HepG2 (cell line): Measurements from ENCODE around the gene AP5Z1. TPM values are rescaled to one million over a fixed set of nuclear protein-coding genes. Genes with fewer than 3 reads are reported as not detected.
A peak's percentile ranks its signal among the peaks of the same experiment; 100 is the strongest.

Source experiments
- FIP1L1 ChIP-seq: fragments of 200-400 bp; formaldehyde crosslinking; IDR thresholded peaks from 2 replicates; pipeline ENCODE4 v1.6.1; 2018; ENCODE audit warnings: low read depth, mild to moderate bottlenecking, low read length, moderate library complexity, borderline replicate concordance; ENCODE audit not compliant: insufficient read depth
- MAX ChIP-seq: IDR thresholded peaks from 2 replicates; pipeline ENCODE4 v1.6.1; 2012; ENCODE audit warnings: inconsistent platforms
- STAG1 ChIP-seq: sonication (generic); formaldehyde crosslinking; IDR thresholded peaks from 2 replicates; pipeline ENCODE4 v1.4.0; 2020; ENCODE audit warnings: missing genetic modification reagents
- TEAD3 ChIP-seq: optimal IDR thresholded peaks from 2 replicates; pipeline ENCODE3; 2016; ENCODE audit warnings: borderline replicate concordance
- ZBTB10 ChIP-seq: sonication (generic); formaldehyde crosslinking; IDR thresholded peaks from 2 replicates; pipeline ENCODE4 v1.4.0; 2020; ENCODE audit warnings: missing genetic modification reagents, borderline replicate concordance
- ZFP36 ChIP-seq: fragments of 150-350 bp; IDR thresholded peaks from 2 replicates; pipeline ENCODE4 v1.6.1; 2018; ENCODE audit warnings: borderline replicate concordance, low read length, low read depth; ENCODE audit not compliant: partially characterized antibody
- ZFP41 ChIP-seq: sonication (generic); formaldehyde crosslinking; IDR thresholded peaks from 2 replicates; pipeline ENCODE4 v1.4.0; 2020; ENCODE audit warnings: mild to moderate bottlenecking, missing genetic modification reagents, borderline replicate concordance
- ZNF577 ChIP-seq: sonication (generic); formaldehyde crosslinking; IDR thresholded peaks from 2 replicates; pipeline ENCODE4 v1.4.0; 2020; ENCODE audit warnings: mild to moderate bottlenecking, low read depth, missing genetic modification reagents, borderline replicate concordance
- ZNF646 ChIP-seq: sonication (generic); formaldehyde crosslinking; IDR thresholded peaks from 2 replicates; pipeline ENCODE4 v1.9.0; 2021; ENCODE audit warnings: mild to moderate bottlenecking, missing genetic modification reagents
- ZNF781 ChIP-seq: sonication (generic); formaldehyde crosslinking; IDR thresholded peaks from 2 replicates; pipeline ENCODE4 v1.5.1; 2020; ENCODE audit warnings: borderline replicate concordance, mild to moderate bottlenecking, missing genetic modification reagents; ENCODE audit errors: not compliant biosample characterization
- polyA plus RNA-seq, 8 experiments: library from polyadenylated mRNA; depleted of rRNA in 3 of 8; stranded (reverse) in 7 of 8; unstranded in 1 of 8; fragments of >200 nt; fragmentation: Illumina TruSeq in 4 of 8; extraction: Trizol in 4 of 8; gene quantifications; 2 replicates each; pipeline versions ENCODE4 v1.2.1 to v1.2.3, GENCODE V29; 2011 to 2016; ENCODE audit warnings: low read depth in 4 of 8, missing spikeins in 1 of 8, mixed read lengths in 1 of 8; ENCODE audit not compliant: insufficient read depth in 1 of 8
- total RNA-seq, 5 experiments: library from RNA; depleted of rRNA; stranded (reverse); fragments of >200 nt; fragmentation: Illumina TruSeq; extraction: Trizol; gene quantifications; 2 replicates each; pipeline ENCODE4 v1.2.3, GENCODE V29; 2016; ENCODE audit warnings: low read depth in 1 of 5
- TF ChIP-seq, protein P1 (sequence below): sonication (generic); formaldehyde crosslinking; IDR thresholded peaks from 2 replicates; pipeline ENCODE4 v1.8.1; 2023; ENCODE audit warnings: mild to moderate bottlenecking, moderate library complexity, missing genetic modification reagents
- TF ChIP-seq, protein P2 (sequence below): sonication (generic); formaldehyde crosslinking; IDR thresholded peaks from 2 replicates; pipeline ENCODE4 v1.9.0; 2021; ENCODE audit warnings: missing genetic modification reagents, borderline replicate concordance

Gene AP5Z1
- total and polyA plus RNA-seq, 2 of the 13 experiments (the other 11 are each of a cell fraction or from before 2014, with no cell fraction given) = 9.3 to 15.1 TPM

DNA sequence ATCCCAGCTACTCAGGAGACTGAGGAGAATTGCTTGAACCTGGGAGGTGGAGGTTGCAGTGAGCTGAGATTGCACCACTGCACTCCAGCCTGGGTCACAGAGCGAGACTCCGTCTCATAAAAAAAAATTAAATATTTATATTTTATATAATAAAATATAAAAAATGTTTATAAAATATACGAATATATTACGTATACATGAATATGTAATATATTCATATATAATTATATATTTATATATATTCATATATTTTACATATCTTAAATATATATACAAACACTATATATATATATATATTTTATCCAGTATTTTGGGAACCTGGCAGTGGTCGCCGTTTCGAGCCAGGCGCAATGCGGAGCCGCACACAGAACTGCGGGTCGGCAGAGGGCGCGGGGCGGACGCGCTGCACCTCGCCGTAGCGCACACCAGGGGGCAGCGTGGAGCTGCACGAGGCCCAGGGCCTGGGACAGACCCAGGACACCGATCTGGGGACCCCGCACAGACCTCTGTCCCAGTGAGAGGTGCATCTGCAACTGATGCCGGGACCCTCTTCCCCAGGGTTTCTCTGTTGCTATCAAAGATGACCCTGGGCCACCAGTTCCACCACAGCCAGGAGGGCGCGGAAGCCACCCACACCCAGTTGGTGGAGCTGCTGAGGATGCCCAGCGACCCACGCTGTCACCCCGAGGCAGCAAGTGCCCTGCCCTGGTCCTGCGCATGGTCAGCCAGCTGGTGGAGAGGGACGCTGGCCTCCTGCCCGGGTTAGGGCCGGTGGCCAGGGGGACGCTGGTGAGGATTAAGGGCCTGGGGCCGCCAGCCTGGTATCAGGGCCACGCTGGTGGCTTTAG, 22.7 kb downstream of the AP5Z1 start (continued):
- TF ChIP-seq ZBTB10 (CRISPR knock-in tag) (no peak), ZNF577 (no peak), FIP1L1 (no peak), ZFP41 (CRISPR knock-in tag) (no peak), MAX (peak; percentile 66; the same call in 1 of the 2 replicates), STAG1 (CRISPR knock-in tag) (peak; percentile 84), ZNF781 (CRISPR knock-in tag) (no peak), ZFP36 (no peak), TEAD3 (CRISPR knock-in tag) (peak; percentile 17), ZNF646 (CRISPR knock-in tag) (no peak)
- TF ChIP-seq, protein P1, sequence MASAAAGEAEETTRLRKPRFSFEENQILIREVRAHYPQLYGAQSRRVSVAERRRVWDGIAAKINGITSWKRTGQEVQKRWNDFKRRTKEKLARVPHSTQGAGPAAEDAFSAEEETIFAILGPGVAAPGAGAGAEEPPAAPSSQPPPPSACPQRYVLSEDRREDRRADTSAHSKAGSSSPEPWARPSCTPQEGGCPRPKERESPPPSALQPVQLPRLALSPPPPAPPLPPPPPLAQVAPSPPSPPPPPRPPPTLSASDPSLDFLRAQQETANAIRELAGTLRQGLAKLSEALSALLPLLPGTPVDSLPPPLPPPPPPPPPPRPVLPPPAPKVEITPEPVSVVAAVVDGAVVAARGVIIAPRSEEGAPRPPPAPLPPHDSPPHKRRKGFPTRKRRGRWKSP (CRISPR knock-in tag) = no peak
- TF ChIP-seq, protein P2, sequence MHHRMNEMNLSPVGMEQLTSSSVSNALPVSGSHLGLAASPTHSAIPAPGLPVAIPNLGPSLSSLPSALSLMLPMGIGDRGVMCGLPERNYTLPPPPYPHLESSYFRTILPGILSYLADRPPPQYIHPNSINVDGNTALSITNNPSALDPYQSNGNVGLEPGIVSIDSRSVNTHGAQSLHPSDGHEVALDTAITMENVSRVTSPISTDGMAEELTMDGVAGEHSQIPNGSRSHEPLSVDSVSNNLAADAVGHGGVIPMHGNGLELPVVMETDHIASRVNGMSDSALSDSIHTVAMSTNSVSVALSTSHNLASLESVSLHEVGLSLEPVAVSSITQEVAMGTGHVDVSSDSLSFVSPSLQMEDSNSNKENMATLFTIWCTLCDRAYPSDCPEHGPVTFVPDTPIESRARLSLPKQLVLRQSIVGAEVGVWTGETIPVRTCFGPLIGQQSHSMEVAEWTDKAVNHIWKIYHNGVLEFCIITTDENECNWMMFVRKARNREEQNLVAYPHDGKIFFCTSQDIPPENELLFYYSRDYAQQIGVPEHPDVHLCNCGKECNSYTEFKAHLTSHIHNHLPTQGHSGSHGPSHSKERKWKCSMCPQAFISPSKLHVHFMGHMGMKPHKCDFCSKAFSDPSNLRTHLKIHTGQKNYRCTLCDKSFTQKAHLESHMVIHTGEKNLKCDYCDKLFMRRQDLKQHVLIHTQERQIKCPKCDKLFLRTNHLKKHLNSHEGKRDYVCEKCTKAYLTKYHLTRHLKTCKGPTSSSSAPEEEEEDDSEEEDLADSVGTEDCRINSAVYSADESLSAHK (CRISPR knock-in tag) = no peak
